SU-DHL-6 (cell line): ENCODE results near the gene SAPCD1.
"Not testable (repeated sequence)": the region's sequence is repeated elsewhere in the genome, so short reads cannot be mapped to it uniquely, and the experiment has no call there.

ENCODE experiments used
- H2AFZ ChIP-seq: fragments of 200-600 bp; sonication (generic); 2 replicates; pipeline ENCODE4 v1.6.1; 2014; ENCODE audit warnings: low read depth, mild to moderate bottlenecking, moderate library complexity, mixed read lengths, antibody characterized with exemption, low read length; ENCODE audit not compliant: severe bottlenecking
- H3F3A ChIP-seq: fragments of 200-600 bp; shearing (Covaris generic); 2 replicates; pipeline ENCODE4 v1.6.0; 2016; ENCODE audit warnings: antibody characterized with exemption, mild to moderate bottlenecking; ENCODE audit not compliant: insufficient read depth
- H3K27ac ChIP-seq: fragments of 200-600 bp; sonication (generic); 2 replicates; pipeline ENCODE4 v1.5.1; 2016; ENCODE audit warnings: low read depth, mild to moderate bottlenecking, low read length, moderate library complexity, mixed read lengths
- H3K27me3 ChIP-seq: fragments of 200-600 bp; sonication (generic), shearing (Covaris generic); 2 replicates; pipeline ENCODE4 v1.6.0; 2014; ENCODE audit warnings: mild to moderate bottlenecking, low read length
- H3K36me3 ChIP-seq: fragments of 200-600 bp; sonication (generic); 2 replicates; pipeline ENCODE4 v1.6.1; 2014; ENCODE audit warnings: mild to moderate bottlenecking, low read length, mixed read lengths
- H3K4me2 ChIP-seq: fragments of 300-600, 200-600 bp; shearing (Covaris generic), sonication (generic); 2 replicates; pipeline ENCODE4 v1.6.0; 2014; ENCODE audit warnings: low read length, low read depth, mild to moderate bottlenecking; ENCODE audit not compliant: poor library complexity, severe bottlenecking
- H3K4me3 ChIP-seq: fragments of 200-600 bp; sonication (generic); 2 replicates; pipeline ENCODE4 v1.5.1; 2014; ENCODE audit warnings: antibody characterized with exemption, low read length, mild to moderate bottlenecking, mixed read lengths; ENCODE audit not compliant: insufficient read depth, poor library complexity, severe bottlenecking
- H3K79me2 ChIP-seq: fragments of 200-600 bp; sonication (generic); 2 replicates; pipeline ENCODE4 v1.6.1; 2014; ENCODE audit warnings: mild to moderate bottlenecking, low read length, moderate library complexity; ENCODE audit not compliant: insufficient read depth
- H3K9ac ChIP-seq: fragments of 200-600 bp; sonication (generic); 2 replicates; pipeline ENCODE4 v1.7.0; 2014; ENCODE audit warnings: mild to moderate bottlenecking, low read length
- H3K9me2 ChIP-seq: fragments of 200-600 bp; sonication (generic); replicated peaks from 2 replicates; pipeline ENCODE4 v1.6.1; 2014; ENCODE audit warnings: low read length; ENCODE audit not compliant: insufficient read depth
- H3K9me3 ChIP-seq: fragments of 200-600 bp; sonication (generic); 2 replicates; pipeline ENCODE4 v1.6.1; 2014; ENCODE audit warnings: low read length, mixed read lengths; ENCODE audit not compliant: insufficient read depth
- H4K20me1 ChIP-seq: fragments of 200-600 bp; sonication (generic); 2 replicates; pipeline ENCODE4 v1.6.1; 2014; ENCODE audit warnings: low read depth, mild to moderate bottlenecking, antibody characterized with exemption, low read length, moderate library complexity, mixed read lengths
- CTCF ChIP-seq: fragments of 200-600 bp; sonication (generic); IDR thresholded peaks from one replicate; pipeline ENCODE4 v1.5.1; 2017; ENCODE audit warnings: antibody characterized with exemption, mild to moderate bottlenecking, low read length, moderate library complexity; ENCODE audit not compliant: insufficient read depth, poor library complexity, severe bottlenecking
- EZH2phosphoT487 ChIP-seq: fragments of 200-600 bp; sonication (generic), shearing (Covaris generic); conservative IDR thresholded peaks from 2 replicates; pipeline ENCODE4 v1.6.1; 2018; ENCODE audit warnings: mild to moderate bottlenecking, antibody characterized with exemption, low read length, moderate library complexity, mixed read lengths

The SAPCD1 gene

GRCh38 chr6:31805939-31806469, 43.5 kb downstream of the SAPCD1 start:
- no peak for TF ChIP-seq CTCF
- TF ChIP-seq EZH2phosphoT487: no peak
- H3K4me2 ChIP-seq: peak overlapping the region; percentile 80
- H3K4me3 ChIP-seq: peak overlapping the region; percentile 79
- peaks cover 38% of the 10 kb centered on the region for H3K79me2 ChIP-seq
- H3F3A ChIP-seq: peaks cover 14% of the 10 kb centered on the region
- no peaks in the 10 kb centered on the region for H3K9me3 ChIP-seq
- peak overlapping the region; percentile 69 for H3K27ac ChIP-seq
- H2AFZ ChIP-seq: peak overlapping the region; percentile 74
- H4K20me1 ChIP-seq: no peaks in the 10 kb centered on the region
- H3K27me3 ChIP-seq: no peaks in the 10 kb centered on the region
- H3K9me2 ChIP-seq: no peaks in the 10 kb centered on the region
- H3K9ac ChIP-seq: peak overlapping the region; percentile 82
- 0 out of 2 replicates have a peak, but pooled peaks cover 3% of the 10 kb centered on the region for H3K36me3 ChIP-seq

GRCh38 chr6:31806470-31807272, 44.2 kb downstream of the SAPCD1 start, which contains the start of gene LSM2:
Gene LSM2 (minus strand): TSS chr6:31806966. CDS start chr6:31806757, 209 bp downstream.
- Histone ChIP-seq H3F3A (peaks cover 14% of the 10 kb centered on the region), H3K27ac (peak within 1 kb of the TSS; percentile 69), H2AFZ (peak within 1 kb of the TSS; percentile 74), H3K36me3 (0 out of 2 replicates have a peak, but pooled peaks cover 3% of the 10 kb centered on the region), H3K4me3 (peak within 1 kb of the TSS; percentile 79), H3K79me2 (peaks cover 32% of the 10 kb centered on the region), H3K27me3 (no peaks in the 10 kb centered on the region), H3K9ac (peak within 1 kb of the TSS; percentile 82), H4K20me1 (no peaks in the 10 kb centered on the region), H3K4me2 (peak within 1 kb of the TSS; percentile 80), H3K9me3 (no peaks in the 10 kb centered on the region), H3K9me2 (no peaks in the 10 kb centered on the region)
- TF ChIP-seq EZH2phosphoT487 (no peak), CTCF (peak; percentile 50)

- not testable (repeated sequence) for H3K4me3 ChIP-seq, H3K27ac ChIP-seq, H3K27me3 ChIP-seq, H4K20me1 ChIP-seq, H2AFZ ChIP-seq, H3K9me2 ChIP-seq, H3K9ac ChIP-seq, H3K9me3 ChIP-seq, H3K4me2 ChIP-seq, H3K36me3 ChIP-seq
- peaks cover 27% of the 10 kb centered on the region for H3K79me2 ChIP-seq
- H3F3A ChIP-seq: peaks cover 14% of the 10 kb centered on the region
These were observed 46.1 kb downstream of the SAPCD1 start for GRCh38 chr6:31808599-31808998.

GRCh38 chr6:31811645-31812044, 49.2 kb downstream of the SAPCD1 start:
- H2AFZ ChIP-seq: no peak overlapping the region

More at GRCh38 chr6:31811645-31812044, 49.2 kb downstream of the SAPCD1 start:
- H3K36me3 ChIP-seq: no peaks in the 10 kb centered on the region
- no peak overlapping the region for H3K27ac ChIP-seq
- no peaks in the 10 kb centered on the region for H3K9me3 ChIP-seq
- peaks cover 9% of the 10 kb centered on the region for H3F3A ChIP-seq
- H4K20me1 ChIP-seq: no peaks in the 10 kb centered on the region
- H3K4me2 ChIP-seq: no peak overlapping the region
- H3K4me3 ChIP-seq: no peak overlapping the region
- TF ChIP-seq EZH2phosphoT487: no peak
- TF ChIP-seq CTCF: no peak
- no peak overlapping the region for H3K9ac ChIP-seq
- peaks cover under 1% of the 10 kb centered on the region; the same call in 1 of the 2 replicates for H3K79me2 ChIP-seq
- H3K9me2 ChIP-seq: no peaks in the 10 kb centered on the region
- H3K27me3 ChIP-seq: no peaks in the 10 kb centered on the region
